Transverse colon (tissue), 4 donors: ENCODE data around the gene SF3B6.

ENCODE experiments used
- CTCF ChIP-seq, 5 experiments: fragments of 200-600 bp in 3 of 5; fragments of 450-650 bp in 2 of 5; sonication (generic) in 3 of 5; IDR thresholded peaks; 1 replicate in 2 of 5; 2 replicates in 3 of 5; pipeline ENCODE4 v1.5.1; 2016 to 2017; ENCODE audit warnings: antibody characterized with exemption in 5 of 5, inconsistent platforms in 3 of 5, mild to moderate bottlenecking in 2 of 5, moderate library complexity in 1 of 5
- EP300 ChIP-seq: sonication (generic); formaldehyde crosslinking; IDR thresholded peaks from one replicate; pipeline ENCODE4 v1.6.1; 2017; ENCODE audit warnings: antibody characterized with exemption, low read depth
- POLR2A ChIP-seq: fragments of 450-650 bp; IDR thresholded peaks from one replicate; pipeline ENCODE4 v1.6.1; 2016; ENCODE audit warnings: antibody characterized with exemption, mild to moderate bottlenecking, moderate library complexity
- POLR2AphosphoS5 ChIP-seq, 3 donors: sonication (generic); formaldehyde crosslinking; IDR thresholded peaks; one replicate each; pipeline ENCODE4 v1.6.1; 2016; ENCODE audit warnings: antibody characterized with exemption in 3 of 3

GRCh38 chr2:24086241-24086640 is 10.1 kb upstream of the SF3B6 start:
- no peak for TF ChIP-seq CTCF (IDR thresholded peaks at IDR 0.05)
- no peak for TF ChIP-seq POLR2AphosphoS5 (IDR thresholded peaks at IDR 0.05)
- TF ChIP-seq POLR2A, result no peak
- TF ChIP-seq EP300, result no peak
